ENCODE measurements around the gene TBX6.
A peak's percentile ranks its signal among the peaks of the same experiment; 100 is the strongest.

The TBX6 gene

GRCh38 chr16:30113031-30113710 lies 21.4 kb upstream of the TBX6 start, which contains the start of gene GDPD3:
GDPD3 (minus strand) TSS chr16:30113537; CDS start chr16:30113478, 59 bp downstream.
- no peak for DNase-seq

DNA sequence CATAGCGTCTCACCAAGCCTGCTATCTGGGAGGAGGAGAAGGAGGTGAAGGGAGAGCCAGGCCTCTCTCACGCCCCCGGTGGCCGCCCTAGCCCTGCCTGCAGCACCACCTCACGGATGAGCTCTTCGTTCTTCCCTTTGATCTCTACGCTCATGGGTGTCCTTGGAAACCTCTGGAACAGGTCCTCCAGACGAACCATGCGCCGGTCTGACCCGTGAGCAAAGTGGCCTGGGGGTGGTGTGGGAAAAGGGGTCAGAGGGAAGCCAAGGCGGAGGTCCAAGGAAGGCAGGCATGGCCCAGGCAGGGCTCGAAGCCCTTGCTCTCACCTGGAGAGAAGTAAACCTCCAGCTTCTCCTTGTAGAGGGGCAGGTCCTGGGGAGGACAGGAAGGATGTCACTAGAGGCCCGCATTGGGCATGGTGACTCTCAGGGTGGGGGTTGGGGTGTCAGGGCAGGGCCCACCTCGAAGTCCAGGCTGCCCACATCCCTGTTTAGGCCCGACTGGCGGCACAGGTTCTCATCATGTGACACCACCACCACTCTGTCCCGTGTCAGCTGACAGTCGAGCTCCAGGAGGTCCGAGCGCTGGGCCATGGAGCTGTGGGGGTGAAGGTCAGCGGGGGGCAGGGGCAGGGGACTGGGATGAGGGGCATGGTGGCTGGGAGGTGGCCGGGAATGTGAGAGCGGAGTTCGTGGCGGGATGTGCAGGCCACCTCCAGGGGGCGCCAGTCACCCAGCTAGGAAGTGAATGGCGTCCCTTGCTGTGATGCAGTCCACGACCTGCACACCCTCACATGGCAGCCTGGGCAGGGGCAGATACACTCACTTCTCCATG lies 20.7 kb upstream of the TBX6 start:
- DNase-seq: peak; percentile 41

GRCh38 chr16:30110661-30111060 lies 18.9 kb upstream of the TBX6 start:
- no peak for DNase-seq

GRCh38 chr16:30108059-30108850 lies 16.5 kb upstream of the TBX6 start:
- DNase-seq: no peak

- DNase-seq: no peak
Observed at GRCh38 chr16:30104492-30104891, 12.8 kb upstream of the TBX6 start.

DNA sequence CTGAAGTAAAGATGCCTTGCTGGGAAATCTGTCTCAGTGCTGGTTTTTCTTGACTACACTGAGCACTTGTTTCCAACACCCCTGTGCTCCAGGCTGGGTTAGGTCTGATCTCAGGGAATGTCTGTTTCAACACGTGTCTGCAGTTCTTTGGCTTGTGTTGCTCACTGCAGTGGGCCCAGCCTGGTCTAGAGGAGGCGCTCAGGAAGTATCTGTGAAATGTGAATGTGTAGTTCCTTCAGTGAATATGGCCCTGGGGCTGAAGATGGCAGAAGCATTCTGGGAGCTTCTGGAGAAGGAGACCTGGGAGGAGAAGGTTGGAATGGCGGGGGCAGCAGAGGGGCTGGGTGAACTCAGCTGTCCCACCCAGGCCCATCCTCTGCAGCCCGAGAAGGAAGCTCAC lies 12.4 kb upstream of the TBX6 start:
- DNase-seq: no peak

DNA sequence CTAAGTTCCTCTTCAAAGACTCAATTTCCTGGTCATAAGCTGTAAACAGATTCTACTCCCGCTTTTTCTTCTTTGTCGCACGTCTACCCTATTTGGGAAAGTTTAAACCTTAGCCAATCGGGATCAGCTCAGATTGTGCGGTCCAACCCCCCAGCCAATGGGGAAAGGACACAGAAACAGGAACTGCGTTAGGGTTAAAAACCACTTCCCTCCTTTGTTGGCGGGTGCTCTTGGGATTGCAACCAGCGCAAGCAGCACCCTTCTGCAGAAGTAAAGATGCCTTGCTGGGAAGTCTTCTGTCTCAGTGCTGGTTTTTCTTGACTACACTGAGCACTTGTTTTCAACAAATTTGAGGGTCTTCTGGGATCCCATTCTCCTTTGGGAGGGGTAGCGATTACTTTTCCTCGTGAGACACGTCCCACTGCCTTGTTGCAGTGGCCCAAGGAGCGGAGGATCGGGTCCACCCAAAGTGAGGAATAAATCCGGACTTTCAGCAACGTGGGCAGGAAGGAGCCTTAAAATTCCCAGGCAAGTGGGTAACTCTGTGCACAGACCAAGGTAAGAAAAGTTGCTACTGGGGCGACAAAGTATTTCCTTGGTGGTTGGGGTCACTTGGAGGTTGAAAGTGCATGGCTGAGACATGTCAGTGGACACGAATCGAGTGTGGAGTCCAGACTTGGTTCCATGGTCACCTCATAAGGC lies 5.3 kb upstream of the TBX6 start:
- DNase-seq: peak; percentile 45

DNA sequence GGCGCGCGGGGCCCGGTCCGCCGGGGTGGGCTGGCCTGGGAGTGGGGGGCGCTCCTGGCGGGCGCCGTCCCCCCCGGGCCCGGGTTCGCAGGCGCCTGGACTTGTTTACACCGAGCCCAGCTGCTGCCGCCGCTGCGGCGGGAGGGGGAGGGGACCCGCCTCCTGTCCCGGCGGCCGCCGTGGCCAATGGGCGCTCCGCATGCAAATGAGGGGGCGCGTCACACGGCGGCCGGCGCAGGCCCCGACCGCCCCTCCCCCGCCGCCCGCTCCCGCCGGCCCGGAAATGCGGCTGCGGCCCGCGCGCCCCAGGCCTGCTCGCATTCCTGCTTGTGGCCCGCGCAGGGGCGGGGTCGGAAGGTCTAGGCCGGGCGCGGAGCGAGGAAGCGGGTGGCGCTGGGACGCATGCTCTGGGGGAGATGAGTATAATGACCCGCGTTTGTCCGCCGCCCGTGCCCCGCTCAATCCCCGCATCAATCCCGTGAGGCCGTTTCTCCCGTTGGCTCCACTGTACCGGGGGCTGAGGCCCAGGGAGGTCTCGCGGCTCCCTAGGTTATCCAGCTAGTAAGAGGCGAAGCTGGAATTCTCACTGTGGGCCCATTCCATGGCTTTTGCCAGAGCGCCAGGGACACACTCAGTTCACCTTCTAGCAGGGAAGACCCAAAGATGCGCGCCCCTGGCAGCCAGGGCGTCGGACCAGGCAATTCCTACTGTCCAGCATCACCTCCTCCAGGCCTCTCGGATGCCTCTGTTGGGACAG lies 4.6 kb upstream of the TBX6 start, which contains the start of gene YPEL3:
YPEL3 (minus strand) TSS at position 109 of the 757 bp plus-strand sequence. CDS start 731 bp downstream, outside the sequence.
- peak; percentile 92 for DNase-seq

- DNase-seq: no peak
Observed at GRCh38 chr16:30095166-30096078, 3.7 kb upstream of the TBX6 start.

DNA sequence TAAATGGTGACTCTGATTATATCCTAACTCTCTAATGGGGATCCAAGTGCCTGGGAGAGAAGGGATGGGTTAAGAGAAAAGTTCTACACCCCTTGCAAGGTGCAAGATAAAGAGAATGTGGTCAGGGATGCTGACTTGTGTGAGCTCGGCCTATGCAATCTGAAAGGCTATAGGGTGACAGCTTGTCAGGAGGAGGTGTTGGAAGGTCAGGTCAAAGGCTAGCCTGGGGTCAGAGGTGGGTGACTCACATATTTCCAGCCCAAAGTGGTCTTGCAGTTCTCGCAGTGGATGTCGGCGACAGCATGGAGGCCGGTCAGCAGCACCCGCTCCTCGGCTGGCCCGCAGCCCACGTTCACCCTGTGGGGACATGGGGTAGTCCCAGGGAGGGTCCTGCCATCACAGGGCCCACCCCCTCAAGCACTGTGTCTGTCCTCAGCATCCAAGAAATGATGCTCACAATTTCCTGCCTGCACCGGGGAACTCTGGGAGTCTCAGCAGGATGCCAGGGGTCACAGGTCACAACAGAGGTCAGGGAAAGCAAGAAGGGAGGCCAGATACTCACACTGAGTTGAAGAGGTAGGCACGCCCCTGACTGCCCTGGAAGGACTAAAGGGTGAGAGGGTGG lies 2.9 kb upstream of the TBX6 start:
- DNase-seq: no peak

- DNase-seq: peak; percentile 91
Observed at GRCh38 chr16:30092373-30093010, 768 bp upstream of the TBX6 start.

DNA sequence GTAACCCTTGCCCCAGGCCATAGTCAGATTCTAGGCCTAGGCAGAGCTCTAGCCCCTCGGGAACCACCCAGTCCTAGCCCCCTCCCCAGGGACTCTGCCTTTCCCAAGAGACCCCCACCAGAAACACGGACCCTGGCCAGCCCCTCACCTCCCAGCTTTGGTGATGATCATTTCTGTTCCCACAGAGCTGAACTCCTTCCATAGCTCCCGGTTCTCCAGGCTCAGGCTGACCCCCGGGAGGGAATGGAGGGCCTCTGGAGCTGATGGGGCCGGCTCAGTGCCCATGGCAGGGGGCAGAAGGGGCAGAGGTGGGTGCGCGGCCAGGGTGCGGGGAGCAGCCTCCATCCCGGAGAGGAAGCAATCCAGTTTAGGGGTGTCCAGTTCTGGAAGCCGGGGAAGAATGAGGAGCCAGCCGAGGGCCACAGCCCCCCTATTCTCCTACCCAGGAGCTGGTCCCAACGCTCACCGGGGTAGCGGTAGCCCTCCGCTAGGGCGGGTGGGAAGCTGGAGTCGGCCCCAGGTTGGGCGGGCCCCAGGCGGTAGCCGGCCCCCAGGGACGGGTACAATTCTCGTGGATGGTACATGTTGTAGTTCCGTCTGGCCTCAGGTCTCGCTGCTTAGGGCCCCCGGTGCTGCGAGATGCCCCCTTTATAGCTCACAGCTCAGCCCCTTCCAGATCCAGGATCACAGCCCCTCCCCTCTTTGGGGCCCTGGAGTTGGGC lies 953 bp downstream of the TBX6 start:
- no peak for DNase-seq

DNA sequence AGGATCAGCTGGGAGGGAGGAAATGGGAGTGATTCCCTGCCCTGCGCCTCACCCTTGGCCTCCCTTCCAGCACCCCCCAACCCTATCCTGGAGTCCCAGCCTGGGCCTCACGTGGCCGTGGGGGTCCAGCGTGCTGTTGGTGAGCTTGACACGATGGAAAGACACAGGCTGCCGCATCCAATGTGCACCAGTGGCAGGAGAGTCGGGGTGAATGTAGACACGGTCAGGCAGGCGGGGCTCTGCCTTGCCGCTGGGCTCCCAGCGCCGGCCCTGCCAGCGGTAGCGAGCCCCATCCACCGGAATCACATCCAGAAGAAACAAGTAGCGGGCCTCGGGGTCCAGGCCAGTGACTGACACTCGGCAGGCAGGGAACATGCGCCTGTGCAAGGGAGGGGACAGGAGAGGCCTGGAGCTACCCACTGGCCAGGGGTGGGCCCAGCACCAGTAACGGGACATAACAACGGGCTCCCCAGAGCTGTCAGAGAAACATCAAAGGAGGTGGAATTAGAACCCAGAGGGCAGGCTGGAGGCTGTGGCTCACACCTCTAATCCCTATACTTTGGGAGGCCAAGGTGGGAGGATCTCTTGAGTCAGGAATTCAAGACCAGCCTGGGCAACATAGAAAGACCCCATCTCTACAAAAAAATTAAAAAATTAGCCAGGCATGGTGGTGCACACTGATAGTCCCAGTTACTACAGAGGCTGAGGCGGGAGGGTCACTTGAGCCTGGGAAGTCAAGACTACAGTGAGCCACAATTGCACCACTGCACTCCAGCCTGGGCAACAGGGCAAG lies 2.7 kb downstream of the TBX6 start:
- DNase-seq: no peak

- DNase-seq: no peak
Observed at GRCh38 chr16:30088237-30088831, 3.4 kb downstream of the TBX6 start.

DNA sequence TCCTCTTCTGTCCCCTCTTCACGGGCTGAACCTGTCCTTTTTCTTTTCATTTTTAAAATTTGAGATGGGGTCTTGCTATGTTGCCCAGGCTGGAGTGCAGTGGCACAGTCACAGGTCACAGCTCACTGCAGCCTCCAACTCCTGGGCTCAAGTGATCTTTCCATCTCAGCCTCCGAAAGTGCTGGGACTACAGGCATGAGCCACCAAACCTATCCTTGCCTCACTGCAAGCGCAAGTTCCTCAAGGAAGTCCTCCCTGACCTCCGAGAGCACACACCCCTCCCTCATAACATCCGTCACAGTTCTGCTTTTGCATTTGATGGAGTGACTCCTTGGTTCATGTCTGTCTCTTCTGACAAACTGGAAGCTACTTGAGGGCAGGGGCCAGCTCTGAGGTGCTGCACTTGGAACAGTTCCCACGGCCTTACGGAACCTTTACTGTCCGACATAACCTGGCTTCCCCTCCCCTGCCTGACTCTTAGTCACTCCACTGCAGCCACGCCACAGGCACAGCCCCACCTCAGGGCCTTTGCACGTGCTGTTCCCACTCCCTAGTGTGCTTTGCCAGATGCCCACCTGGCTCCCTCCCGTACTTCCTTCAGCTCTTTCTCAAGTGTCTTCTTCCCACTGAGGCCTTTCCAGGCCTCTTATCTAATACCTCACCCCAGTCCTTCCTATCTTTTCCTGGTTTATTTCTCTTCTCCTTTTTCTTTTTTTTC lies 4.4 kb downstream of the TBX6 start:
- DNase-seq: peak; percentile 70

GRCh38 chr16:30086291-30087140 lies 5.2 kb downstream of the TBX6 start:
- DNase-seq: no peak

All from CD4-positive, alpha-beta T cell treated with Interleukin-15 for 1 hour (primary cell).